CMK (cell line): Measurements from ENCODE around the gene ATPAF2.

Source experiments
- DNase-seq: peaks from one replicate; pipeline ENCODE4 v3.0.0-alpha.2; 2010; ENCODE audit warnings: low read depth

ATPAF2 gene

DNA sequence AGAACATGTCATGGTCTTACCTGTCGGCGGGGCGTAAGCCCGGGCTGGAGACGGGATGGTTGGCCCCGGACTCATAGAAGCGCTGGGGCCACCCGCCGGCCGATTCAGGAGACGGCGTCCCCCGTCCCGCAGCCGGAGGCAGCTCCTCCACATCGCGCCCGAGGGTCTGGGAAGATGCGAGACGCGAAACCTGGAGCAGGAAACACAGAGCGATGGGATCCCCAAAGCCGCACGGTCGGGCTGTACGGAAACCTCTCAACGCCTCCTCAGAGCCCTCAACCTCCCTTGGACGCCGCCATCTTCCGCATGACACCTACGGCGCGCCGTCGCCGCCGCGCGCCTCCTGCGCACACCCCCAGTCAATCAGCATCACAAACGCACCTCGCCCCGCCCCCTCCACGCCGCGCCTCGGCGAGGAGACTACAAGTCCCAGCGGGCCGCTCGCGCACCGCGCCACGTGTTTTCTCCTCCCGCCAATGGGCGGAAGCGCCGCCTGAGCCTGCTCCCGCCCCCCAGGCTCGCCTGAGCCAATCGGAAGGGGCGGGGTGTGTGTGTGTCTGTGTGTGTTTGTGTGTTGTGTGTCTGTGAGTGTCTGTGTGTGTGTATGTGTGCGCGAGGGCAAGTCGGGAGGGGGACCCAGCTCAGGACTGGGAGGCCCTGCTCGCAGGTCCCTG lies at the start of gene ATPAF2, which contains the start of gene GID4:
Gene ATPAF2 (minus strand): TSS at position 308 of the 674 bp plus-strand sequence. CDS start 155 bp downstream, at position 153.
Gene GID4 (plus strand): TSS at position 548 of the 674 bp plus-strand sequence. CDS start 57 bp downstream, at position 605.
- DNase-seq, result peak; percentile 99

GRCh38 chr17:18087610-18088491 lies 48.9 kb upstream of the ATPAF2 start, which contains the start of gene DRG2:
Gene DRG2 (plus strand): TSS chr17:18087948. CDS start chr17:18088024, 76 bp downstream.
- peak; percentile 86 for DNase-seq

GRCh38 chr17:18084256-18084655 lies 45.3 kb upstream of the ATPAF2 start:
- no peak for DNase-seq

DNA sequence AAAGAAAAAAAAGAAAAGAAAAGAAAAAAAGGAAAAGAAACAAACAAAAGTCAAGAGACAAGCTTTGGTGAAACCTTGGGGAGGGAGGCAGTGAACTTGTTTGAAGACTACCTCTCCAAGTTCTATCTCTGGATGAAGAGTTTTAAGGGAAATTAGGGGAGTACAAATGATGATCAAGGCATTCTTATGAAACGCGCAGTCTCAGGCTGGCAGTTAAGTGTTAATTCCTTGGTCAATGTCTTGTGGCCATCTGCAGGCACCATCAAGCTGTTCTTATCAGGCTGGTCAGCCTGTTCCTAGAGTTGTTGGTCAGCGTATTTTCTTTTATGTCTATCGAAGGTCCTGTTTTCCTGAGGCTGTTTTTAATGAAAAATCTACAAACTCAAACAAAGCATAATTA lies 40.6 kb upstream of the ATPAF2 start:
- DNase-seq, result no peak

GRCh38 chr17:18076936-18077335 lies 38.0 kb upstream of the ATPAF2 start:
- DNase-seq, result no peak

GRCh38 chr17:18074566-18075272 lies 35.8 kb upstream of the ATPAF2 start:
- DNase-seq, result no peak

GRCh38 chr17:18071751-18072150 lies 32.8 kb upstream of the ATPAF2 start:
- no peak for DNase-seq

DNA sequence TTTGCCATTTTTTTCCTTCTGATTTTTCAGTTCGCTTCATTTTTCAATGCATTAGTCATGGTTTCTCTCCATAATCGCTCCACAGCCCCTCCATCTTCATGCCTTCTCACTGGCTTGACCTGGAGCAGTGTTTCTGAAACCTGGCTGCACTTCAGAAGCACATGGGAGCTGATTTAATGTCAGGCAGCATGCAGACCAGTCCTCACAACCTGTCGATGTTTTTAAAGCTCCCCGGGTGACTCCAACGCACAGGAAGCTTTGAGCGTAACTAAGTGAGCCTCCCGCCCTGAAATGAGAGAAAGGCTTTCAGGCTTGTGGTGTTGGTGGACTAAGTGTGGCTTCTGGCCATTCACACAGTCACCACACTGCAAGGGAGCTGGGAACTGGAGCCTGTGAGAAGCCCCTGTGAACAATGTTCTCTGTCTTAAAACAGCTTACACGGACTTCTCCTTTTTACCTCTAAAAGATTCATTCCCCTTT lies 31.9 kb upstream of the ATPAF2 start:
- DNase-seq, result no peak

DNA sequence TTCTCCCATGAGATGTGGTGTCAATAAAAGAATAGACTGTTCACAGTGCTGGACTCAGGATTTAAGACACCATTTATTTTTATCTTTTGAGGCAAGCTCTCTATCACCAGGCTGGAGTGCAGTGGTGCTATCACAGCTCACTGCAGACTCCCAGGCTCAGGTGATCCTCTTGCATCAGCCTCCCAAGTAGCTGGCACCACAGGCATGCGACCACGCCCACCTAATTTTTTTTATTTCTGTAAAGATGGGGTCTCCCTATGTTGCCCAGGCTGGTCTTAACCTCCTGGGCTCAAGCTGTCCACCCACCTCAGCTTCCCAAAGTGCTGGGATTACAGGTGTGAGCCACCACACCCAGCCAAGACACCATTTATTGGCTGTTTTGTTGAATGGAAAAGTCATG lies 30.1 kb upstream of the ATPAF2 start:
- no peak for DNase-seq

DNA sequence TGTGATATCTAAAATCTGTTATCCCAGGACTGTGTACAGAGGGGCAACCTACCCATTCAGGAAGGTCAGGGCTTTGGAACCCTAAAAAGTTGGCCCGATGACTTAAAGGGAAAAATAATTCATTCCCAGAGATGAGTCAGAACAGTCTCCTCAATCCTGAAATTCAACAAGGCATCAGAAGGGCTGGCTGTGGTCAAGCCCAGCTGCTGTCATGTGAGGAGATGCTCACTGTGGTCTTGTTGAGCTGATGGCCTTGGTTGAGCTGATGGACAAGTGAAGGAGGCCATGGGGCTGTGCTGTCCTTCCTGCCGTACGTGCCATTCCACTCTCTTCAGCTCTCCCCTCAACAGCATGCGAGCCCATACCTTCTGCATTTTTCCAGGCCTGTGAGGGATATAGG lies 27.9 kb upstream of the ATPAF2 start:
- no peak for DNase-seq

DNA sequence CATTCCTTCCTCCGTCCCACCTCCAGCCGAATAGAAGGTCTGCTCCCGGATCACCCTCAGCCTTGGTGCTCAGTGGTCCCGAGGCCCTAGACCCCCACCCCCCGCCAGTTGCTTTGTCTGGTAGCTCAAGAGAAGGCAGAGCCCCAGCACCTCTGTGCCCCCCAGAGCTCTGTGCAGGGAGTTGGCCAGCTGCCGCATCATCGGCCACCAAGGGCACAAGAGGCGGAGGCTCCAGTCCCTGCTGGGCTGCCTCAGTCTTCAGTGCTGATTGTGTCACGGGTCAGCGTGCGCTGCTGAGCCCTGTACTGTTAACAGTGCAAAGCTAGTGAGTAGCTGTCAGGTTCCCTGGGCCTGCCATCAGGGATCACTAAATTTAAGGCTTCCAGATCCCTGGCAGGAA lies 26.6 kb upstream of the ATPAF2 start:
- no peak for DNase-seq

DNA sequence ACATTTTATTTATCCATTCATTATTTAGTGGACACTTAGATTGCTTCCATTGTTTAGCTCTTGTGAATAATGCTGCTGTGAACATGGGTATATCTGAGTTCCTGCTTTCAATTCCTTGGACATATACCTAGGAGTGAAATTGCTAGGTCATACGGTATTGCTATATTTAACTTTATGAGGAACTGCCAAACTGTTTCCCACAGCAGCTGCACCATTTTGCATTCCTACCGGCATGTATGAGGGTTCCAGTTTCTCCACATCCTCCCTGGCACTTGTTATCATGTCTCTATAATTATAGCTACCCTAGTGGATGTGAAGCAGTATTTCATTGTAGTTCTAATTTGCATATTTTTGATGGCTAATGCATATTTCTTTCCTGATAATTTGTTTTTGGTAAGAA lies 25.1 kb upstream of the ATPAF2 start:
- DNase-seq, result no peak

- DNase-seq, result no peak
Observed at GRCh38 chr17:18059283-18059682, 20.3 kb upstream of the ATPAF2 start.

- no peak for DNase-seq
Observed at GRCh38 chr17:18056214-18056613, 17.2 kb upstream of the ATPAF2 start.

DNA sequence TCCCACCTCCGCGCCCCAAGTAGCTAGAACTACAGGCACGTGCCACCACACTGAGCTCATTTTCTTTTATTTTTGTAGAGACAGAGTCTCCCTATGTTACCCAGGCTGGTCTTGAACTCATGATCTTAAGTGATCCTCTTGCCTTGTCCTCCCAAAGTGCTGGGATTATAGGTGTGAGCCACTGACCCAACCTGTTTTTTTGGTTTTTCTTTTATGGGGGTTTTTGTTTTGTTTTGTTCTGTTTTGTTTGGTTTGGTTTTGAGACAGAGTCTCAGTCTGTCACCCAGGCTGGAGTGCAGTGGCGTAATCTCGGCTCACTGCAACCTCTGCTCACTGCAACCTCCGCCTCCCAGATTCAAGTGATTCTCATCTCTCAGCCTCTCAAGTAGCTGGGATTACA lies 16.6 kb upstream of the ATPAF2 start:
- DNase-seq, result no peak

GRCh38 chr17:18045691-18046350 lies 6.9 kb upstream of the ATPAF2 start:
- no peak for DNase-seq

DNA sequence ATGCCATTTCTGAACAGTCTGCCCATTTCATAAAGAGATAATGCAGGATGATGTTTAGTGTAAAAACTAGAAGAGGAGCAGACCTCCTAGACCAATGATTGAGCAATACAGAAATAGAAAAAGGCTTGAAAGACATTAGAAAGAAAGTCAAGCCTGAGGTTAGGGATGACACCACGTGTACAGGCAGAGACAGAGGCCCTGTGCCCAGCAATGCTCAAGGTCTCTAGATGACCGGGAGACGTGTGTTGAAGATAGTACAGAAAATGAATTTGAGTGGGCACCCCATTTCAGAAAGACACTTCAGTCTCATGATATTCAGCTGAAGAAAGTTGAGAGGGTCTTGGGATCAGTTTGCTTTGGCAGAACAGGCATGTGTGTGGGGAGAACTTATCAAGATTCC lies 5.6 kb upstream of the ATPAF2 start:
- DNase-seq, result no peak

- DNase-seq, result no peak
Observed at GRCh38 chr17:18043491-18043890, 4.5 kb upstream of the ATPAF2 start.

GRCh38 chr17:18042983-18043382 lies 4.0 kb upstream of the ATPAF2 start:
- DNase-seq, result no peak

- DNase-seq, result no peak
Observed at GRCh38 chr17:18041776-18042175, 2.8 kb upstream of the ATPAF2 start.

- no peak for DNase-seq
Observed at GRCh38 chr17:18040261-18040858, 1.4 kb upstream of the ATPAF2 start.
